Astrocyte (in vitro differentiated cells and primary cell): ENCODE data around the gene ATRIP. TPM values are rescaled to one million over a fixed set of nuclear protein-coding genes. Genes with fewer than 3 reads are reported as not detected.

Source experiments
- DNase-seq: peaks from one replicate; pipeline ENCODE4 v3.0.0-alpha.2; 2010; ENCODE audit warnings: low read depth
- FAIRE-seq: peaks from 2 replicates; lab custom pipeline; 2011; peaks lifted over from hg19 to GRCh38; lab: Jason Lieb, UNC
- H2AFZ ChIP-seq: 2 replicates; pipeline ENCODE4 v1.6.0; 2012; ENCODE audit warnings: low read depth, low read length, inconsistent platforms
- H3K27ac ChIP-seq: 2 replicates; pipeline ENCODE4 v1.5.1; 2011; ENCODE audit warnings: low read depth, low read length, inconsistent platforms
- H3K27me3 ChIP-seq: 2 replicates; pipeline ENCODE4 v1.6.0; 2011; ENCODE audit warnings: low read length, inconsistent platforms; ENCODE audit not compliant: insufficient read depth
- H3K36me3 ChIP-seq: 2 replicates; pipeline ENCODE4 v1.5.1; 2011; ENCODE audit warnings: low read length, inconsistent platforms; ENCODE audit not compliant: insufficient read depth
- H3K4me1 ChIP-seq: 2 replicates; pipeline ENCODE4 v1.5.1; 2011; ENCODE audit warnings: low read length, inconsistent platforms; ENCODE audit not compliant: insufficient read depth
- H3K4me2 ChIP-seq: 2 replicates; pipeline ENCODE4 v1.6.0; 2012; ENCODE audit warnings: low read length, inconsistent platforms
- H3K4me3 ChIP-seq: 2 replicates; pipeline ENCODE4 v1.5.1; 2011; ENCODE audit warnings: low read depth, mild to moderate bottlenecking, low read length, inconsistent platforms; ENCODE audit not compliant: insufficient read depth
- H3K79me2 ChIP-seq: 2 replicates; pipeline ENCODE4 v1.6.0; 2012; ENCODE audit warnings: mild to moderate bottlenecking, low read length, inconsistent platforms; ENCODE audit not compliant: insufficient read depth
- H3K9ac ChIP-seq: 2 replicates; pipeline ENCODE4 v1.6.0; 2012; ENCODE audit warnings: mild to moderate bottlenecking, low read length, inconsistent platforms
- H3K9me3 ChIP-seq: 2 replicates; pipeline ENCODE4 v1.5.1; 2012; ENCODE audit warnings: low read depth, mild to moderate bottlenecking, low read length, inconsistent platforms; ENCODE audit not compliant: insufficient read depth
- H4K20me1 ChIP-seq: 2 replicates; pipeline ENCODE4 v1.6.0; 2012; ENCODE audit warnings: low read length, inconsistent platforms; ENCODE audit not compliant: insufficient read depth
- H3K27ac Mint-ChIP-seq: one replicate; pipeline ENCODE4 v1.8.0; 2021; ENCODE audit warnings: mild to moderate bottlenecking, mixed read lengths; ENCODE audit not compliant: unreplicated experiment
- H3K27me3 Mint-ChIP-seq: one replicate; pipeline ENCODE4 v1.8.0; 2021; ENCODE audit warnings: low read depth, mixed read lengths; ENCODE audit not compliant: unreplicated experiment
- H3K36me3 Mint-ChIP-seq: one replicate; pipeline ENCODE4 v1.8.0; 2021; ENCODE audit warnings: low read depth, mixed read lengths; ENCODE audit not compliant: unreplicated experiment
- H3K4me1 Mint-ChIP-seq: one replicate; pipeline ENCODE4 v1.8.0; 2021; ENCODE audit warnings: low read depth, mixed read lengths; ENCODE audit not compliant: unreplicated experiment
- H3K4me3 Mint-ChIP-seq: one replicate; pipeline ENCODE4 v1.8.0; 2021; ENCODE audit warnings: mild to moderate bottlenecking, moderate library complexity, mixed read lengths; ENCODE audit not compliant: unreplicated experiment
- H3K9me3 Mint-ChIP-seq: one replicate; pipeline ENCODE4 v1.8.0; 2021; ENCODE audit warnings: mild to moderate bottlenecking, mixed read lengths; ENCODE audit not compliant: unreplicated experiment
- EZH2 ChIP-seq: IDR thresholded peaks from 2 replicates; pipeline ENCODE4 v1.6.1; 2012; ENCODE audit warnings: mild to moderate bottlenecking, low read length, inconsistent platforms; ENCODE audit not compliant: insufficient read depth
- total RNA-seq: library from RNA; stranded (reverse); gene quantifications from 2 replicates; pipeline ENCODE4 v1.2.1, GENCODE V29; 2021
- TF ChIP-seq, protein P1 (sequence below): IDR thresholded peaks from 2 replicates; pipeline ENCODE4 v1.5.1; 2011; ENCODE audit warnings: low read depth, mild to moderate bottlenecking, inconsistent platforms, low read length, moderate library complexity; ENCODE audit not compliant: insufficient read depth

ATRIP gene
- total RNA-seq, 1 donor from 2014 or later = 6.2 TPM

DNA sequence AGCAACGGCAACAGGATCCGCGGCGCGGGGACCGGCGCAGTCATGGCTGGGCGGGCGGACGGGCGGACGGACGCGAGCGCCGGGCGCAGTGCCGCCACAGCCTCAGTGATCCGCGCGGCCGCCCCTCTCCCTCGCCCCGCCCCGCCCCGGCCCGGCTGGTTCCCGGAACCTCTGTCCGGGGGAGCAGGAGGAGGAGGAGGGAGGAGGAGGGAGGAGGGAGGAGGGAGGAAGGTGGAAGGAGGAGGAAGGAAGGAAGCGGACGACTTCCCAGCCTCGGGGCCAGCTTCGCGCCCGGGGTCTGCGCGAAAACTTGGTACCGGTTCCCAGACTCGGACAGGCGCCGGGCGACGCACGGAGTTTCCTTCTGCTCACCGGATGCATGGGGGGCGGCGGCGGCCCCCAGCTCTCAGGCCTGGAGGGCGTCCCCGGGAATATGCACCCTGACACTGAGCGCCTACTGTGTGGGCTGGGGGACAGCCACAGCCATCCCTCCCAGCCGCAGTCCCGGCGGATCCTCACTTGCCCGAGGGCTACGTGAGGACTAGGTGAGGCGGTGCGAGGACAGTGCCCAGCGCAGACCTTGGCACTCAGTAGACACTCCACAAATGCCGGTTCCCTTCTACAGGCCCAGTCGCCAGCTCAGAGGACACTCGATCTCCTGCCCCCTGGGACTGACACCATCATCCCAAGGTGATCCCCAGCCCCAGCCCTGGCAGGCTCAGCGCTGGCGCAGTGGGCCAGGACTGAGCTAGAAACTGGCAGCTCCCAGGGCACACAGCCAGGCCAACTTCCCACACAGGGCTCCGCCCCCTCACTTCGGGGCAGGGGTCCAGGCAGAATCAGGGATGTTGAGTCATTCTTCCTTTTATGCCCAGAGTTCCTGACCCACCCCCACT lies 57.8 kb downstream of the ATRIP start, which contains the start of gene SHISA5:
Gene SHISA5, minus strand, starts transcription at position 124 of the 896 bp plus-strand sequence. Its CDS starts 80 bp downstream, at position 44.
- DNase-seq (peak; percentile 64), FAIRE-seq (no peak)
- peak within 1 kb of the TSS; percentile 88 for H3K4me3 Mint-ChIP-seq
- peak within 1 kb of the TSS; percentile 82 for H2AFZ ChIP-seq
- H3K27ac Mint-ChIP-seq = peak within 1 kb of the TSS; percentile 87
- peak within 1 kb of the TSS; percentile 87 for H3K9ac ChIP-seq
- peaks cover 19% of the 10 kb centered on the region for H3K4me1 Mint-ChIP-seq
- no peaks in the 10 kb centered on the region for H3K27me3 Mint-ChIP-seq
- no peak for TF ChIP-seq EZH2
- TF ChIP-seq, protein P1, sequence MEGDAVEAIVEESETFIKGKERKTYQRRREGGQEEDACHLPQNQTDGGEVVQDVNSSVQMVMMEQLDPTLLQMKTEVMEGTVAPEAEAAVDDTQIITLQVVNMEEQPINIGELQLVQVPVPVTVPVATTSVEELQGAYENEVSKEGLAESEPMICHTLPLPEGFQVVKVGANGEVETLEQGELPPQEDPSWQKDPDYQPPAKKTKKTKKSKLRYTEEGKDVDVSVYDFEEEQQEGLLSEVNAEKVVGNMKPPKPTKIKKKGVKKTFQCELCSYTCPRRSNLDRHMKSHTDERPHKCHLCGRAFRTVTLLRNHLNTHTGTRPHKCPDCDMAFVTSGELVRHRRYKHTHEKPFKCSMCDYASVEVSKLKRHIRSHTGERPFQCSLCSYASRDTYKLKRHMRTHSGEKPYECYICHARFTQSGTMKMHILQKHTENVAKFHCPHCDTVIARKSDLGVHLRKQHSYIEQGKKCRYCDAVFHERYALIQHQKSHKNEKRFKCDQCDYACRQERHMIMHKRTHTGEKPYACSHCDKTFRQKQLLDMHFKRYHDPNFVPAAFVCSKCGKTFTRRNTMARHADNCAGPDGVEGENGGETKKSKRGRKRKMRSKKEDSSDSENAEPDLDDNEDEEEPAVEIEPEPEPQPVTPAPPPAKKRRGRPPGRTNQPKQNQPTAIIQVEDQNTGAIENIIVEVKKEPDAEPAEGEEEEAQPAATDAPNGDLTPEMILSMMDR = no peak
- H3K79me2 ChIP-seq = peaks cover 29% of the 10 kb centered on the region
- peaks cover 18% of the 10 kb centered on the region for H4K20me1 ChIP-seq
- no peaks in the 10 kb centered on the region for H3K9me3 ChIP-seq
- peaks cover 11% of the 10 kb centered on the region for H3K36me3 Mint-ChIP-seq
- H3K9me3 Mint-ChIP-seq = no peaks in the 10 kb centered on the region
- peak within 1 kb of the TSS; percentile 74 for H3K4me3 ChIP-seq
- H3K36me3 ChIP-seq = no peaks in the 10 kb centered on the region
- H3K4me1 ChIP-seq = peaks cover 31% of the 10 kb centered on the region
- peak within 1 kb of the TSS; percentile 45 for H3K27ac ChIP-seq
- H3K27me3 ChIP-seq = no peaks in the 10 kb centered on the region
- H3K4me2 ChIP-seq = peak within 1 kb of the TSS; percentile 100

DNA sequence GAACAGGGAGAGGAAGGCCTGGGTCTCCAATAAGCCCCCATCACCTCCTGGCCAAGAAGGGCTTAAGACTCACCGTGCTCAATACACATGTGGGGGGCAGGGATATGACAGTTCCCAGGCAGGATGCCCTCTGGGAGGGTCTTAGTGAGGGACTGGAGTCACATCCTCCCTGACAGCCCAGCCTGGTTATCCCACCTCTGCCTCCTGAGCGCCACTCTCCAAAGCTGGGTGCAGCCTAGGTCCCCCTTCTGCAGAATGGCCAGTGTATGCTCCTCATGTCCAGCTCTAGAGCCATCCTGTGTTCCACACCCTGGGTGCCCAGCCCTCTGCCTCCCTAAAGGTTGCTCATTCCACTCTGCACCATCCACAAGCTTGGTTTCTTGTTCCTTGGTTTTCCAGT lies 58.6 kb downstream of the ATRIP start:
- FAIRE-seq (no peak), DNase-seq (no peak)
- TF ChIP-seq, protein P1 = no peak
- TF ChIP-seq EZH2 = no peak
- no peak overlapping the region for H2AFZ ChIP-seq
- H3K4me3 Mint-ChIP-seq = no peak overlapping the region
- no peak overlapping the region for H3K9ac ChIP-seq
- H3K36me3 ChIP-seq = no peaks in the 10 kb centered on the region
- H3K27me3 Mint-ChIP-seq = no peaks in the 10 kb centered on the region
- no peaks in the 10 kb centered on the region for H3K9me3 Mint-ChIP-seq
- H3K27ac Mint-ChIP-seq = no peak overlapping the region
- peaks cover 19% of the 10 kb centered on the region for H3K4me1 Mint-ChIP-seq
- H3K9me3 ChIP-seq = no peaks in the 10 kb centered on the region
- H3K4me1 ChIP-seq = peaks cover 31% of the 10 kb centered on the region
- H4K20me1 ChIP-seq = peaks cover 18% of the 10 kb centered on the region
- no peak overlapping the region for H3K4me3 ChIP-seq
- H3K36me3 Mint-ChIP-seq = peaks cover 9% of the 10 kb centered on the region
- H3K27me3 ChIP-seq = no peaks in the 10 kb centered on the region
- no peak overlapping the region for H3K27ac ChIP-seq
- H3K4me2 ChIP-seq = peak overlapping the region; percentile 100
- H3K79me2 ChIP-seq = peaks cover 26% of the 10 kb centered on the region
